ENCODE results near the gene CYB5R4. TPM values are rescaled to one million over a fixed set of nuclear protein-coding genes. Genes with fewer than 3 reads are reported as not detected.
"Not testable (repeated sequence)": the region's sequence is repeated elsewhere in the genome, so short reads cannot be mapped to it uniquely, and the experiment has no call there.

Gene CYB5R4
- polyA plus RNA-seq, 4 donors: 8.3 to 11.6 (median 9.8) TPM

GRCh38 chr6:83860782-83861495, 1.4 kb downstream of the CYB5R4 start:
- no peak for DNase-seq (ENCODE audit: low read depth in 4 of 4, low spot score in 2 of 4)

- no peak for DNase-seq (ENCODE audit: low read depth in 4 of 4, low spot score in 2 of 4)
Observed at GRCh38 chr6:83862776-83863471, 3.4 kb downstream of the CYB5R4 start.

- DNase-seq (ENCODE audit: low read depth in 4 of 4, low spot score in 2 of 4): no peak
Observed at GRCh38 chr6:83867043-83867442, 7.6 kb downstream of the CYB5R4 start.

- no peak for DNase-seq (ENCODE audit: low read depth in 4 of 4, low spot score in 2 of 4)
Observed at GRCh38 chr6:83867527-83868161, 8.2 kb downstream of the CYB5R4 start.

- DNase-seq (ENCODE audit: low read depth in 4 of 4, low spot score in 2 of 4): no peak
Observed at GRCh38 chr6:83868639-83869038, 9.2 kb downstream of the CYB5R4 start.

- no peak for DNase-seq (ENCODE audit: low read depth in 4 of 4, low spot score in 2 of 4)
Observed at GRCh38 chr6:83870649-83871048, 11.2 kb downstream of the CYB5R4 start.

GRCh38 chr6:83872386-83873118, 13.1 kb downstream of the CYB5R4 start:
- no peak for DNase-seq (ENCODE audit: low read depth in 4 of 4, low spot score in 2 of 4)

- no peak for DNase-seq (ENCODE audit: low read depth in 4 of 4, low spot score in 2 of 4)
Observed at GRCh38 chr6:83873869-83874268, 14.4 kb downstream of the CYB5R4 start.

- no peak for DNase-seq (ENCODE audit: low read depth in 4 of 4, low spot score in 2 of 4)
Observed at GRCh38 chr6:83875843-83876242, 16.4 kb downstream of the CYB5R4 start.

GRCh38 chr6:83878902-83879644, 19.6 kb downstream of the CYB5R4 start:
- no peak for DNase-seq (ENCODE audit: low read depth in 4 of 4, low spot score in 2 of 4)

- no peak for DNase-seq (ENCODE audit: low read depth in 4 of 4, low spot score in 2 of 4)
Observed at GRCh38 chr6:83879746-83880145, 20.3 kb downstream of the CYB5R4 start.

GRCh38 chr6:83883240-83883639, 23.8 kb downstream of the CYB5R4 start:
- DNase-seq (ENCODE audit: low read depth in 4 of 4, low spot score in 2 of 4): no peak

- peak in 1 of 4 donors; percentile 25 for DNase-seq (ENCODE audit: low read depth in 4 of 4, low spot score in 2 of 4)
Observed at GRCh38 chr6:83884523-83884922, 25.0 kb downstream of the CYB5R4 start.

GRCh38 chr6:83885984-83886383, 26.5 kb downstream of the CYB5R4 start:
- no peak for DNase-seq (ENCODE audit: low read depth in 4 of 4, low spot score in 2 of 4)

GRCh38 chr6:83889621-83890020, 30.1 kb downstream of the CYB5R4 start:
- DNase-seq (ENCODE audit: low read depth in 4 of 4, low spot score in 2 of 4): no peak

GRCh38 chr6:83890520-83890919, 31.0 kb downstream of the CYB5R4 start:
- no peak for DNase-seq (ENCODE audit: low read depth in 4 of 4, low spot score in 2 of 4)

GRCh38 chr6:83891586-83891985, 32.1 kb downstream of the CYB5R4 start:
- DNase-seq (ENCODE audit: low read depth in 4 of 4, low spot score in 2 of 4): no peak

GRCh38 chr6:83893024-83893423, 33.5 kb downstream of the CYB5R4 start:
- no peak for DNase-seq (ENCODE audit: low read depth in 4 of 4, low spot score in 2 of 4)

- not testable (repeated sequence) for DNase-seq (ENCODE audit: low read depth in 4 of 4, low spot score in 2 of 4)
Observed at GRCh38 chr6:83897094-83897493, 37.6 kb downstream of the CYB5R4 start.

GRCh38 chr6:83901624-83902023, 42.1 kb downstream of the CYB5R4 start:
- no peak for DNase-seq (ENCODE audit: low read depth in 4 of 4, low spot score in 2 of 4)

Measured in left renal cortex interstitium (tissue), 4 donors.